ENCODE results near the gene ENOX2.

Gene ENOX2

GRCh38 chrX:130840345-130840744, 62.7 kb downstream of the ENOX2 start:
- no peak overlapping the region for H2AFZ ChIP-seq (ENCODE audit: low read length)
- H4K20me1 ChIP-seq (ENCODE audit: insufficient read depth, low read length, poor library complexity, severe bottlenecking) = no peaks in the 10 kb centered on the region
- TF ChIP-seq EZH2phosphoT487 (IDR thresholded peaks at IDR 0.05; ENCODE audit: borderline replicate concordance) = no peak
- TF ChIP-seq, protein P1, sequence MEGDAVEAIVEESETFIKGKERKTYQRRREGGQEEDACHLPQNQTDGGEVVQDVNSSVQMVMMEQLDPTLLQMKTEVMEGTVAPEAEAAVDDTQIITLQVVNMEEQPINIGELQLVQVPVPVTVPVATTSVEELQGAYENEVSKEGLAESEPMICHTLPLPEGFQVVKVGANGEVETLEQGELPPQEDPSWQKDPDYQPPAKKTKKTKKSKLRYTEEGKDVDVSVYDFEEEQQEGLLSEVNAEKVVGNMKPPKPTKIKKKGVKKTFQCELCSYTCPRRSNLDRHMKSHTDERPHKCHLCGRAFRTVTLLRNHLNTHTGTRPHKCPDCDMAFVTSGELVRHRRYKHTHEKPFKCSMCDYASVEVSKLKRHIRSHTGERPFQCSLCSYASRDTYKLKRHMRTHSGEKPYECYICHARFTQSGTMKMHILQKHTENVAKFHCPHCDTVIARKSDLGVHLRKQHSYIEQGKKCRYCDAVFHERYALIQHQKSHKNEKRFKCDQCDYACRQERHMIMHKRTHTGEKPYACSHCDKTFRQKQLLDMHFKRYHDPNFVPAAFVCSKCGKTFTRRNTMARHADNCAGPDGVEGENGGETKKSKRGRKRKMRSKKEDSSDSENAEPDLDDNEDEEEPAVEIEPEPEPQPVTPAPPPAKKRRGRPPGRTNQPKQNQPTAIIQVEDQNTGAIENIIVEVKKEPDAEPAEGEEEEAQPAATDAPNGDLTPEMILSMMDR (conservative IDR thresholded peaks at IDR 0.05; ENCODE audit: low read length) = no peak
- no peaks in the 10 kb centered on the region for H3K9me2 ChIP-seq (replicated peaks; ENCODE audit: low read depth, low read length)
- no peak overlapping the region for H3K9ac ChIP-seq (ENCODE audit: low read depth, low read length, poor library complexity, severe bottlenecking)
- H3K36me3 ChIP-seq (ENCODE audit: insufficient read depth, low read length) = no peaks in the 10 kb centered on the region
- no peak overlapping the region for H3K4me2 ChIP-seq (ENCODE audit: low read depth, low read length, poor library complexity, severe bottlenecking)
- no peak overlapping the region for H3K4me3 ChIP-seq (ENCODE audit: low read length, poor library complexity, severe bottlenecking)
- no peaks in the 10 kb centered on the region for H3F3A ChIP-seq (ENCODE audit: low read depth)
- H3K4me1 ChIP-seq (ENCODE audit: insufficient read depth, low read length, poor library complexity, severe bottlenecking) = no peaks in the 10 kb centered on the region
- no peaks in the 10 kb centered on the region for H3K27me3 ChIP-seq (ENCODE audit: insufficient read depth, low read length, poor library complexity, severe bottlenecking)
- no peaks in the 10 kb centered on the region for H3K79me2 ChIP-seq (ENCODE audit: insufficient read depth, low read length)
- no peaks in the 10 kb centered on the region for H3K9me3 ChIP-seq (ENCODE audit: insufficient read depth, low read depth, low read length)

GRCh38 chrX:130836447-130836846, 66.6 kb downstream of the ENOX2 start:
- Histone ChIP-seq H3K9ac (ENCODE audit: low read depth, low read length, poor library complexity, severe bottlenecking) (no peak overlapping the region), H3K9me3 (ENCODE audit: insufficient read depth, low read depth, low read length) (no peaks in the 10 kb centered on the region), H3K4me3 (ENCODE audit: low read length, poor library complexity, severe bottlenecking) (no peak overlapping the region), H3F3A (ENCODE audit: low read depth) (no peaks in the 10 kb centered on the region), H3K4me2 (ENCODE audit: low read depth, low read length, poor library complexity, severe bottlenecking) (no peak overlapping the region), H4K20me1 (ENCODE audit: insufficient read depth, low read length, poor library complexity, severe bottlenecking) (no peaks in the 10 kb centered on the region), H3K79me2 (ENCODE audit: insufficient read depth, low read length) (no peaks in the 10 kb centered on the region), H2AFZ (ENCODE audit: low read length) (no peak overlapping the region), H3K36me3 (ENCODE audit: insufficient read depth, low read length) (no peaks in the 10 kb centered on the region), H3K9me2 (replicated peaks; ENCODE audit: low read depth, low read length) (no peaks in the 10 kb centered on the region), H3K4me1 (ENCODE audit: insufficient read depth, low read length, poor library complexity, severe bottlenecking) (no peaks in the 10 kb centered on the region), H3K27me3 (ENCODE audit: insufficient read depth, low read length, poor library complexity, severe bottlenecking) (no peaks in the 10 kb centered on the region)
- TF ChIP-seq, protein P1 (conservative IDR thresholded peaks at IDR 0.05; ENCODE audit: low read length) = no peak
- TF ChIP-seq EZH2phosphoT487 (IDR thresholded peaks at IDR 0.05; ENCODE audit: borderline replicate concordance) = no peak

DNA sequence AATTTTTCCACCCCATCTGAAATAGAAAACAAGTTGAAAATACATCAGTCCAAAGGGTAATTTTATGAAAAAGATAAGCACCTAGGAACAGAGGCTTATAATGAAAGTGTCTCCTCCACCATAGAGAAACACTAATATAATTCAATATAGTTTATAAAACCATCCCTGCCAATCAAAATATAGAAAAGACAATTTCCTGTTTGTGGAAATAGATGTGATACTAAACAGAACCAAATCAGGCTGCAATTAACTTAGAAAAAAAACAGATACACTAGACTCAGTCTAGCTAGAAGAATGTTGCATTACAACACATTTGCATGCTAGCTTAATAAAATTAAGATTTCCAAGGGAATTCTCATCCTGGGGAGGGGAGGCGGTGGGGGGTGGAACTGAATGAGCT, 68.2 kb downstream of the ENOX2 start:
- no peaks in the 10 kb centered on the region for H3K4me1 ChIP-seq (ENCODE audit: insufficient read depth, low read length, poor library complexity, severe bottlenecking)
- H3K27me3 ChIP-seq (ENCODE audit: insufficient read depth, low read length, poor library complexity, severe bottlenecking) = no peaks in the 10 kb centered on the region
- no peak overlapping the region for H3K4me2 ChIP-seq (ENCODE audit: low read depth, low read length, poor library complexity, severe bottlenecking)
- TF ChIP-seq, protein P1 (conservative IDR thresholded peaks at IDR 0.05; ENCODE audit: low read length) = no peak
- no peak for TF ChIP-seq EZH2phosphoT487 (IDR thresholded peaks at IDR 0.05; ENCODE audit: borderline replicate concordance)
- H4K20me1 ChIP-seq (ENCODE audit: insufficient read depth, low read length, poor library complexity, severe bottlenecking) = no peaks in the 10 kb centered on the region
- H2AFZ ChIP-seq (ENCODE audit: low read length) = no peak overlapping the region
- H3K79me2 ChIP-seq (ENCODE audit: insufficient read depth, low read length) = no peaks in the 10 kb centered on the region
- no peaks in the 10 kb centered on the region for H3K36me3 ChIP-seq (ENCODE audit: insufficient read depth, low read length)
- no peak overlapping the region for H3K4me3 ChIP-seq (ENCODE audit: low read length, poor library complexity, severe bottlenecking)
- no peak overlapping the region for H3K9ac ChIP-seq (ENCODE audit: low read depth, low read length, poor library complexity, severe bottlenecking)
- no peaks in the 10 kb centered on the region for H3K9me3 ChIP-seq (ENCODE audit: insufficient read depth, low read depth, low read length)
- no peaks in the 10 kb centered on the region for H3F3A ChIP-seq (ENCODE audit: low read depth)
- no peaks in the 10 kb centered on the region for H3K9me2 ChIP-seq (replicated peaks; ENCODE audit: low read depth, low read length)
